H9 (cell line): Measurements from ENCODE around the gene MRPL48. TPM values are rescaled to one million over a fixed set of nuclear protein-coding genes. Genes with fewer than 3 reads are reported as not detected.
A peak's percentile ranks its signal among the peaks of the same experiment; 100 is the strongest.

Source experiments
- DNase-seq: peaks from one replicate; pipeline ENCODE4 v3.0.0-alpha.2; 2017
- H2AFZ ChIP-seq: one replicate; pipeline ENCODE4 v1.6.1; 2013; ENCODE audit warnings: mild to moderate bottlenecking, low read length, control low read depth, moderate library complexity
- H2AK5ac ChIP-seq: 2 replicates; pipeline ENCODE4 v1.6.1; 2013; ENCODE audit warnings: low read length, control low read depth, mixed read lengths; ENCODE audit not compliant: insufficient read length
- H2BK120ac ChIP-seq: one replicate; pipeline ENCODE4 v1.6.1; 2013; ENCODE audit warnings: low read depth, mild to moderate bottlenecking, low read length, control low read depth, inconsistent platforms; ENCODE audit not compliant: poor library complexity, severe bottlenecking
- H2BK12ac ChIP-seq: 2 replicates; pipeline ENCODE4 v1.6.1; 2013; ENCODE audit warnings: low read length, control low read depth, mixed read lengths, low read depth; ENCODE audit not compliant: insufficient read length
- H2BK15ac ChIP-seq: 2 replicates; pipeline ENCODE4 v1.6.1; 2013; ENCODE audit warnings: low read depth, low read length, control low read depth
- H2BK20ac ChIP-seq: one replicate; pipeline ENCODE4 v1.6.1; 2013; ENCODE audit warnings: low read depth, mild to moderate bottlenecking, low read length, control low read depth, inconsistent platforms; ENCODE audit not compliant: poor library complexity, severe bottlenecking
- H2BK5ac ChIP-seq: 2 replicates; pipeline ENCODE4 v1.6.1; 2013; ENCODE audit warnings: low read length, control low read depth, mixed read lengths; ENCODE audit not compliant: insufficient read length
- H3K14ac ChIP-seq: 2 replicates; pipeline ENCODE4 v1.6.1; 2013; ENCODE audit warnings: low read length, control low read depth; ENCODE audit not compliant: insufficient read depth
- H3K18ac ChIP-seq: 2 replicates; pipeline ENCODE4 v1.6.1; 2013; ENCODE audit warnings: low read depth, mild to moderate bottlenecking, mixed read lengths, low read length, control low read depth; ENCODE audit not compliant: insufficient read length
- H3K23ac ChIP-seq: 2 replicates; pipeline ENCODE4 v1.6.1; 2013; ENCODE audit warnings: low read length, control low read depth, mixed read lengths, low read depth; ENCODE audit not compliant: insufficient read length
- H3K23me2 ChIP-seq: 2 replicates; pipeline ENCODE4 v1.6.1; 2013; ENCODE audit warnings: low read depth, mild to moderate bottlenecking, mixed read lengths, low read length, control low read depth; ENCODE audit not compliant: insufficient read length, poor library complexity, severe bottlenecking
- H3K27ac ChIP-seq: 2 replicates; pipeline ENCODE4 v1.5.1; 2013; ENCODE audit warnings: low read length, control low read depth, mixed read lengths, low read depth; ENCODE audit not compliant: insufficient read length
- H3K27me3 ChIP-seq: 2 replicates; pipeline ENCODE4 v1.6.1; 2013; ENCODE audit warnings: low read length, control low read depth, inconsistent platforms; ENCODE audit not compliant: insufficient read depth
- H3K4ac ChIP-seq: 2 replicates; pipeline ENCODE4 v1.6.1; 2013; ENCODE audit warnings: low read depth, mild to moderate bottlenecking, control low read depth, inconsistent platforms, low read length, moderate library complexity
- H3K4me1 ChIP-seq: 2 replicates; pipeline ENCODE4 v1.6.1; 2013; ENCODE audit warnings: low read length, control low read depth, inconsistent platforms; ENCODE audit not compliant: insufficient read depth
- H3K4me2 ChIP-seq: 2 replicates; pipeline ENCODE4 v1.6.1; 2013; ENCODE audit warnings: low read length, control low read depth, mixed read lengths; ENCODE audit not compliant: insufficient read length, insufficient read depth
- H3K56ac ChIP-seq: 2 replicates; pipeline ENCODE4 v1.6.1; 2013; ENCODE audit warnings: low read depth, mild to moderate bottlenecking, mixed read lengths, low read length, control low read depth; ENCODE audit not compliant: insufficient read length
- H3K79me1 ChIP-seq: 2 replicates; pipeline ENCODE4 v1.6.1; 2013; ENCODE audit warnings: low read depth, mild to moderate bottlenecking, moderate library complexity, low read length, control low read depth, inconsistent platforms; ENCODE audit not compliant: insufficient read depth, poor library complexity, severe bottlenecking
- H3K79me2 ChIP-seq: 2 replicates; pipeline ENCODE4 v1.6.1; 2013; ENCODE audit warnings: low read length, control low read depth, inconsistent platforms; ENCODE audit not compliant: insufficient read depth
- H3K9ac ChIP-seq: 2 replicates; pipeline ENCODE4 v1.6.1; 2013; ENCODE audit warnings: low read length, control low read depth, mixed read lengths; ENCODE audit not compliant: insufficient read length; ENCODE audit errors: extremely low read depth
- H3K9me3 ChIP-seq: one replicate; pipeline ENCODE4 v1.6.1; 2013; ENCODE audit warnings: low read depth, low read length, inconsistent platforms; ENCODE audit not compliant: control insufficient read depth
- H3T11ph ChIP-seq: one replicate; pipeline ENCODE4 v1.6.1; 2013; ENCODE audit warnings: mild to moderate bottlenecking, low read length, control low read depth, inconsistent platforms
- H4K20me1 ChIP-seq: one replicate; pipeline ENCODE4 v1.6.1; 2013; ENCODE audit not compliant: control insufficient read depth, insufficient read length, insufficient read depth
- H4K5ac ChIP-seq: 2 replicates; pipeline ENCODE4 v1.6.1; 2013; ENCODE audit warnings: low read depth, mild to moderate bottlenecking, mixed read lengths, low read length, control low read depth; ENCODE audit not compliant: insufficient read length
- H4K8ac ChIP-seq: replicated peaks from 2 replicates; pipeline ENCODE4 v1.6.1; 2013; ENCODE audit warnings: low read length, control low read depth, mixed read lengths, low read depth; ENCODE audit not compliant: insufficient read length
- H4K91ac ChIP-seq: 2 replicates; pipeline ENCODE4 v1.6.1; 2013; ENCODE audit warnings: low read depth, mild to moderate bottlenecking, moderate library complexity, mixed read lengths, low read length, control low read depth; ENCODE audit not compliant: insufficient read length
- H3K27ac Mint-ChIP-seq, 3 experiments: 2 replicates in 2 of 3; 3 replicates in 1 of 3; pipeline ENCODE4 v1.8.0; 2020 to 2021; ENCODE audit warnings: mixed read lengths in 3 of 3, mild to moderate bottlenecking in 1 of 3, moderate library complexity in 1 of 3
- H3K27me3 Mint-ChIP-seq: 2 replicates; pipeline ENCODE4 v1.8.0; 2021; ENCODE audit warnings: low read depth, mild to moderate bottlenecking, moderate library complexity, mixed read lengths
- H3K36me3 Mint-ChIP-seq, 3 experiments: 2 replicates in 2 of 3; 3 replicates in 1 of 3; pipeline ENCODE4 v1.8.0; 2020 to 2021; ENCODE audit warnings: low read depth in 3 of 3, mixed read lengths in 3 of 3; ENCODE audit not compliant: insufficient read depth in 1 of 3
- H3K4me1 Mint-ChIP-seq, 2 experiments: 2 replicates each; pipeline ENCODE4 v1.8.0; 2020; ENCODE audit warnings: mixed read lengths in 2 of 2
- H3K4me3 Mint-ChIP-seq, 2 experiments: 2 replicates in 1 of 2; 3 replicates in 1 of 2; pipeline ENCODE4 v1.8.0; 2020 to 2021; ENCODE audit warnings: mild to moderate bottlenecking in 2 of 2, mixed read lengths in 2 of 2, moderate library complexity in 1 of 2
- H3K9me3 Mint-ChIP-seq, 2 experiments: 2 replicates in 1 of 2; 3 replicates in 1 of 2; pipeline ENCODE4 v1.8.0; 2020; ENCODE audit warnings: mild to moderate bottlenecking in 2 of 2, mixed read lengths in 2 of 2, moderate library complexity in 1 of 2
- WGBS: extraction: QIAGEN DNeasy Blood & Tissue Kit; methylation state at CpG from one replicate; pipeline ENCODE4 v1.1.7; 2013; ENCODE audit warnings: missing lambda C conversion rate, low lambda C conversion rate, mixed read lengths; ENCODE audit not compliant: insufficient read length; ENCODE audit errors: extremely low coverage; 5-methylcytosine and 5-hydroxymethylcytosine counted together
- total RNA-seq: library from RNA; stranded (reverse); gene quantifications from 2 replicates; pipeline ENCODE4 v1.2.1, GENCODE V29; 2021
- TF ChIP-seq, protein P1 (sequence below): fragments of 200-600 bp; sonication (generic); conservative IDR thresholded peaks from 3 replicates; pipeline ENCODE4 v1.8.0; 2021; ENCODE audit warnings: antibody characterized with exemption, mild to moderate bottlenecking

Gene MRPL48
- total RNA-seq, 1 experiment from 2014 or later, result 36.4 TPM

DNA sequence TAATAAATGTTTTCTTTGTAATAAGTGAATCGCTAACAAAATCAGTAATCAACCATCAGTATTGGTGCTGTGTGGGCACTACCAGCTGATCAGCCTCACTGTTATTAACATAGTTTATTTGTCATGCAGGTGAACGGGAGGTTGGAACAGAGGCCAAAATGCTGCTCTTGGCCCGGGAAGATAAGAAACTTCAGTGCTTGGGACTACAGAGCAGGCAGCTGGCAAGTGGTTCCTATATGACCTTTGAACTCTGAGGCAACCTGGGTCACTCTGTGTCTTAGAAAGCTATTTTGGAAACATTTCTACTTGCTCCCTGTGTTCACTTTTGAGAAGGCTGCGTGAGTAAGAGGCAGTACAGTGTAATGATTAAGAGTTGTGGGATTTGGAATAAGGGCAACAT, 126.6 kb downstream of the MRPL48 start:
- Mint-ChIP-seq H3K9me3 (no peaks in the 10 kb centered on the region), H3K4me1 (no peaks in the 10 kb centered on the region), H3K27ac (0 out of 7 replicates have a peak overlapping the region, but pooled peaks of 1 of the 3 experiments have one; percentile 69), H3K27me3 (no peaks in the 10 kb centered on the region), H3K36me3 (peaks cover 10 to 46% (median 37%) of the 10 kb centered on the region in 3 experiments; a peak in 6 of 7 replicates), H3K4me3 (no peak overlapping the region)
- H3K23ac ChIP-seq, result no peak overlapping the region
- no peak overlapping the region for H3K9ac ChIP-seq
- no CpG with 5 or more reads among the region's 4 CpGs for WGBS
- H3K56ac ChIP-seq, result no peak overlapping the region
- no peaks in the 10 kb centered on the region for H3K9me3 ChIP-seq
- no peak overlapping the region for H2BK15ac ChIP-seq
- H2BK12ac ChIP-seq, result no peak overlapping the region
- TF ChIP-seq, protein P1, sequence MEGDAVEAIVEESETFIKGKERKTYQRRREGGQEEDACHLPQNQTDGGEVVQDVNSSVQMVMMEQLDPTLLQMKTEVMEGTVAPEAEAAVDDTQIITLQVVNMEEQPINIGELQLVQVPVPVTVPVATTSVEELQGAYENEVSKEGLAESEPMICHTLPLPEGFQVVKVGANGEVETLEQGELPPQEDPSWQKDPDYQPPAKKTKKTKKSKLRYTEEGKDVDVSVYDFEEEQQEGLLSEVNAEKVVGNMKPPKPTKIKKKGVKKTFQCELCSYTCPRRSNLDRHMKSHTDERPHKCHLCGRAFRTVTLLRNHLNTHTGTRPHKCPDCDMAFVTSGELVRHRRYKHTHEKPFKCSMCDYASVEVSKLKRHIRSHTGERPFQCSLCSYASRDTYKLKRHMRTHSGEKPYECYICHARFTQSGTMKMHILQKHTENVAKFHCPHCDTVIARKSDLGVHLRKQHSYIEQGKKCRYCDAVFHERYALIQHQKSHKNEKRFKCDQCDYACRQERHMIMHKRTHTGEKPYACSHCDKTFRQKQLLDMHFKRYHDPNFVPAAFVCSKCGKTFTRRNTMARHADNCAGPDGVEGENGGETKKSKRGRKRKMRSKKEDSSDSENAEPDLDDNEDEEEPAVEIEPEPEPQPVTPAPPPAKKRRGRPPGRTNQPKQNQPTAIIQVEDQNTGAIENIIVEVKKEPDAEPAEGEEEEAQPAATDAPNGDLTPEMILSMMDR, result no peak
- no peaks in the 10 kb centered on the region for H4K20me1 ChIP-seq
- H3K27me3 ChIP-seq, result no peaks in the 10 kb centered on the region
- H3K4me1 ChIP-seq, result no peaks in the 10 kb centered on the region
- no peak overlapping the region for H3K14ac ChIP-seq
- H4K5ac ChIP-seq, result no peak overlapping the region
- H2AK5ac ChIP-seq, result no peak overlapping the region
- no peaks in the 10 kb centered on the region for H3K23me2 ChIP-seq
- H3T11ph ChIP-seq, result no peak overlapping the region
- no peak for DNase-seq
- H2BK5ac ChIP-seq, result no peak overlapping the region
- no peaks in the 10 kb centered on the region for H3K79me1 ChIP-seq
- no peak overlapping the region for H3K4ac ChIP-seq
- no peak overlapping the region for H2AFZ ChIP-seq
- H2BK120ac ChIP-seq, result no peak overlapping the region
- H3K79me2 ChIP-seq, result no peaks in the 10 kb centered on the region
- H4K91ac ChIP-seq, result no peak overlapping the region
- no peak overlapping the region for H2BK20ac ChIP-seq
- H3K4me2 ChIP-seq, result no peak overlapping the region
- H3K18ac ChIP-seq, result no peak overlapping the region
- no peak overlapping the region for H3K27ac ChIP-seq
- no peak overlapping the region for H4K8ac ChIP-seq

Other genes with a start within 250 kb of the MRPL48 start
- gene FAM168A, start 189.8 kb upstream of the MRPL48 start, total RNA-seq, result 21.1 and 21.8 TPM in 2 replicates
- 34.0 and 37.1 TPM in 2 replicates for gene PLEKHB1, start 141.3 kb upstream of the MRPL48 start, total RNA-seq
- gene RAB6A, start 26.8 kb upstream of the MRPL48 start, total RNA-seq, result 72.8 and 74.4 TPM in 2 replicates
- gene COA4, start 89.0 kb downstream of the MRPL48 start, total RNA-seq, result 115 and 116 TPM in 2 replicates
- gene PAAF1, start 89.1 kb downstream of the MRPL48 start, total RNA-seq, result 22.5 and 24.3 TPM in 2 replicates
- not detected in 2 replicates for gene DNAJB13, start 163.2 kb downstream of the MRPL48 start, total RNA-seq
- gene UCP2, start 195.0 kb downstream of the MRPL48 start, total RNA-seq, result 58.3 and 62.1 TPM in 2 replicates
- gene UCP3, start 221.2 kb downstream of the MRPL48 start, total RNA-seq, result 0.77 and 0.85 TPM in 2 replicates